Measurements from ENCODE around the gene NPHP1. TPM values are rescaled to one million over a fixed set of nuclear protein-coding genes. Genes with fewer than 3 reads are reported as not detected.
"Not testable (repeated sequence)": the region's sequence is repeated elsewhere in the genome, so short reads cannot be mapped to it uniquely, and the experiment has no call there.

NPHP1 gene
- total RNA-seq, 2 experiments from 2014 or later, result 1.6 to 1.9 TPM

DNA sequence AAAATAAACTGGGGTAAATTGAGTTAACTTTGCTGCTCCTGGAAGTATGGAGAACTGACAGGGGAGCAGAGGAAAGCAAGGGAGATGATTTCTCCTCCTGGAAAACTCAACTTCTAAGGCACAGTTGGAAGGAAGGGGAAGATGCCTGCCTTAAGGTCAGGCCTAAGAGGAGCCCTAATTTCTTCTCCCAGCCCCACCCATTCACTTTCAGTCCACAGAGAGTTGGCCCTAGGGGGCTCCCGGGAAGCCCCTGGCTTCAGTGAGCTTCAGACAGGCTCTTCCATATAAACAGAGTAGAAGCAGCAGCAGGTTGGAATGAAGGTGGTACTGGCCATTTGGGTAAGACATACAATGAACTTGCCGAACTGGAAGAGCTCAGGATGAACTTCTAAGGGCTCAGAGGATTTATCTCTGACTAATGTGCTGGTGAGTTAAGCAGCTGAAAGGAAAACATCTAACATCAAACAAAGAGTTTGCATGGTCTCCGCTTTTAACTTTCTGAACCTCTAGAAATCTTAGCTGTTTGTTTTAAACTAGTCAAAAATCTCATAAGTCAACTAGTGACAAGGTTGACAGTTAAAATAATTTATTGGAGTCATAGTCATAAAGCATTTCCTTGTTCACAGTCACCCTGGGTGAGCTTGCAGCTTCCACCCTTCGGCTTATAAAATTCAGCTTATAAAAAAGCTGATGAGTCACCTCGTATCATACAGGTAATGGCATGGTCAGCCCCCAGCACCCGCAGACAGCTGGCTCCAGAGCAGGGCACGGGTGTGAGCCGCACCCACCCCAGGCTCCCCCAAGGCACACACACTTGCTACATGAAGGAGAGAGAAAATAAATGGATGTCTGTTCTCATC is 99.0 kb downstream of the NPHP1 start:
- Mint-ChIP-seq H3K9me3 (peaks cover 7% of the 10 kb centered on the region), H3K36me3 (no peaks in the 10 kb centered on the region), H3K27ac (no peak overlapping the region), H3K4me3 (no peak overlapping the region), H3K4me1 (peaks cover 19% of the 10 kb centered on the region), H3K27me3 (peaks cover 75% of the 10 kb centered on the region)
- DNase-seq, result no peak

DNA sequence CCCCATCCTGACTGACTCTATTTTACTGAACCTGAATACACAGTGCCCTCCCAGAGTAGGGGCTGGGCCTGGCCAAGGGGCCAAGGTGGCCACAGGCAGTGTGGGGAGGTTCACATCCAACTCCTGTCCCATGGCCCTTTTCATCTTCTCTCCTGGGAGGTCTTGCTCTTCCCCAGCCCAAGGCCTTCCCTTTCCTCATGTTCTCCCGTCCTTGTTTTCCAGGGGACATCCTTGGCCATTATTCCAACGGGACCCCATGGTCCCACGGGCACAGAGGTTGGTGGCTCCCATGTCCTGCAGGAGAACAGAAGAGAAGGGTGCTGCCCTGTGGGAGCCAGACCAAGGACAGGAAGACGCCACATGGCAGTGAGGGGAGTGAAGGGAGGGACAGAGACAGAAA is 99.6 kb downstream of the NPHP1 start:
- Mint-ChIP-seq H3K4me1 (peaks cover 18% of the 10 kb centered on the region), H3K36me3 (no peaks in the 10 kb centered on the region), H3K27me3 (peaks cover 68% of the 10 kb centered on the region), H3K4me3 (no peak overlapping the region), H3K27ac (no peak overlapping the region), H3K9me3 (peaks cover 5% of the 10 kb centered on the region)
- no peak for DNase-seq

DNA sequence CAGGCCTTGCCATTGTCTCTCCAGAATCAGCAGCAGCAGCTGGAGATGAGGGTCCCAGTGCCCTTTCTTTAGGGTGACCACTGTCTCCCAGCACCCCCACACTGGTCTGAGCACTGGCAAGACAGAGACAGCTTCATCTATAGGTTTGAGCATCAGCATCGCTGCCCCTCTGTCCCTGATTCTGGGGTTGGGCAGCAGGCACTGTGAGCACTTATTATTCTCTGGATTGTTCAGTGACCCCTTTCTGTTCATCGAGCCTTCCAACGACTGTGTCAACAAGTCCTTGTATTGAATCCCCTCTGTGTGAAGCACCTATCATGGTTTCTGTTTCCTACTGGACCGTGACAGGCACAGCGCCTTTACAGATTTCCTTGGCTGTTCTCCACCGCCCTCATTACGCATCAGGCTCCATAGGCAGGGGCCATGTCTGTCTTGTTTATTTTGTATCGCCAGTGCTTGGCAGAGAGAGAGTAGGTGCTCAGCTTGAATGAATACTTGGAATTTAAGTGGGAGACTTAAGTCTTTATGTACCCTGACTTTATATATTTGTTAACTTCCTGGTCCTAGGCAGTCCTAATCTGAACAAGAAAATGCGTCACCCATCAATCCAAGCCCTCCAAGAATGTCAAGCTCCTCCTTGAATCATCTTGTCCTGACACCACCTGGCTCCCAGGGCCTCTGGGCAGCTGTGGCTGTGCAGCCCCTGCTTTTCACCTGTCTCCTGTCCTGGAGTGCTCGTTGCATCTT is 100.6 kb downstream of the NPHP1 start:
- DNase-seq, result no peak
- H3K36me3 Mint-ChIP-seq, result no peaks in the 10 kb centered on the region
- no peak overlapping the region for H3K27ac Mint-ChIP-seq
- no peak overlapping the region for H3K4me3 Mint-ChIP-seq
- H3K27me3 Mint-ChIP-seq, result peaks cover 61% of the 10 kb centered on the region
- peaks cover 9% of the 10 kb centered on the region for H3K4me1 Mint-ChIP-seq
- peaks cover 1% of the 10 kb centered on the region for H3K9me3 Mint-ChIP-seq

DNA sequence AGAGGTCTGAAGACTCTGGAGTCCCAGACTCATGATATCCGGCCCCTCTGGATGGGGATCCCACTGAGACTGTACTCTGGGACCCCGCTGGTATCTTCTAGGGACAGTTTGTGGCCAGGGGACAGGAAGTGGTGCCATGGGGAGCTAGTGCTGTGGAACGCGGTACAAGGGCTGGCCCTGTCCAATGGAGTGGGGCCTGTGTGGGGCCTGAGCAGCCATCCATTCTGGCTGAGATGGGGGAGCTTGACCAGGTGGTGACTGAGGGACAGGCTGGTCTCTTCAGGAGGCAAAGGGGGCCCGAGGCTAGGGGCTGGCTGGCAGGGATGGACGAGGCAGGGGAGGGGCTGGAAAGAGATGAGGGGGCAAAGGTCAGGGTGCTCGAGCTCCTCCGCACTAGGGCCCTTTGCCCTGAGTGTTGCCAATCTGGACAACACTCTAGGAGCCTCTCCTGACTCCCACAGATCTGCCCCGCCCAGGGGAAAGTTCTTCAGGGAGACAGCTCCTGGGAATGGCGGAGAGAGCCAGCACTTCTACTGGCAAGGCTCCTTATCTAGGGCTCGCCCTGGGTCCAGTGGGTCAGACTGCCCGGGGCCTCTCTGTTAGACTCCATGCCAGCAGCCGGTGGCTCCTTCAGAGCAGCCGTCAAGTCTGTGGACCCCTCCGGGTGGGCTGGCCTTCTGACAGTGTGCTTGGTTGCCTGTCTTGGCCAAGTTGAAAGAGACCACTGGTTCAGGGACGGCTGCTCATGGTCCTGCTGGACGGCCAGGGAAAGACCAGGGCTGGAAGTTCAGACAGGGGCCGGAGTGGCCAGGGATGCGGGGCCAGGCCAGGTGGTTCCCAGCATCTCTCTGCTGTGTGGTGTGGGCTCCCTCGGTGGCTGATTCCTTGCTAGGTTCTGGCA is 101.5 kb downstream of the NPHP1 start:
- Mint-ChIP-seq H3K27ac (no peak overlapping the region), H3K4me3 (no peak overlapping the region), H3K27me3 (peaks cover 52% of the 10 kb centered on the region), H3K36me3 (no peaks in the 10 kb centered on the region), H3K4me1 (peaks cover 8% of the 10 kb centered on the region), H3K9me3 (peaks cover 1% of the 10 kb centered on the region)
- DNase-seq, result no peak

DNA sequence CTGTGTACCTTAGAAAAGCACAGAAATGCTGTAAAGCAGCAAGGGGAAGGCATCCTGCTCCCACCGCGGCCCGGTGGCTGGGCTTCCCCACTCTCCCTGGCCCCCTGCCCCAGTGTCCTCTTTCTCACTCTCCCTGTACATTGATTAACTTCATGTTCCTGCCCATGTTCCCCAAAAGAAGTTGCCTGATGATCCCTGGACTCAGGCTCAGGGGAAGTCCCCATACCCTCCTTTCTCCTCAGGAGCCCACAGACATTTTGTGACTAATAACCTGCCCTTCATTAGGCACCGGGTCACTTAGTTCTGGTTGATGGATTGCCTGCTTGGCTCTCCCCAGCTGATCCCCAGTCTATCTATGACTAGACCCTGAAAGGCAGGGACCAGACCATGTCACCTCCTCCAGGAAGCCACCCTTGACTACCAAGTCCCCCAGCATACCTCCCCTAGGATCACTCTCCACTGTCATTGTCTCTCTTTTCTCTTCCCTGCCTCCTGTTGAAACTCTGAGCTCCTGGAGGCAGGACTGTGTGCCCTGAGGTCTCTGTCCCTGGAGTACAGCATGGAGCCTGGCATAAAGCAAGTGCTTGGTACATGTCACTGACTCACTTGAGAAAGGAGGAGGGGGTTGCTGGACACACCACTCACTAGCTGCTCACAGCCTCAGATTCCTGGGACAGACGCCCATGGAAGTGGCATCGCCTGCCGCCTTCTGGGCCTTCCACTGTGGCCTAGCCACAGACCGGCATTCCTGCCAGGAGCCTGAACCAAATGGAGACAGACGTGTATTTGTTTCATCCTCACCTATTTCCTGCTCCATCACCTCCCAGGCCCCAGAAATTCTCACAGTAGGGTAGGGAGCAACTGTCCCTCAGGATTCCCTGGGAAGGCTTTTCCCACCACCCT is 102.7 kb downstream of the NPHP1 start:
- Mint-ChIP-seq H3K36me3 (no peaks in the 10 kb centered on the region), H3K9me3 (no peaks in the 10 kb centered on the region), H3K4me3 (no peak overlapping the region), H3K27ac (no peak overlapping the region), H3K27me3 (peaks cover 45% of the 10 kb centered on the region), H3K4me1 (peaks cover 8% of the 10 kb centered on the region)
- no peak for DNase-seq

DNA sequence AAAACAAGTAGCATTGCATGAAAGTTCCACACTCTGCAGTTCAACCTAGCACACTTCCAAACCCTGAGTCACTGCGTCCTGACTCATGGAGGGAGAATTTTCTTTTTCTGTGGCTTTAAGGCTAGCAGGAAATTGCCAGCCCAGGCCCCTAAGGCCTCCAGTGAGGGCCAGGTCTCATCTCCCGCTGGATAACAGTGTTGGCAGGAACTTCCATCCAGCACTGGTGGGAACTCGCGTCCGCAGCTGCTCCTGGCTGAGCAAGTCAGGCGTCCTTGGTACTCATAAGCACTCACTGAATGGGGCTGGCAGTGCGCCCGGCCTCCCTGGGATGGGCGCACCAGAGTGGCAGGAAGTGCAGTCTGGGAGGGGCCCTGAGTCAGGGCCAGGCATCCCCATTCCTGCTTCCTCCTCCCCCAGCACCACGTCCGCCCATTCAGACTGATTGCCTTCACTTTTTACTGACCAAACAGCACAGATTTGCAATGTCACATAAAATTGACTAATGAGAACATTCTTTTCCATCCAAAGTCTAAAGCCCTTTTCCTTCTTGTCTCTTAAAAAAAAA is 103.5 kb downstream of the NPHP1 start:
- Mint-ChIP-seq H3K27ac (no peak overlapping the region), H3K27me3 (peaks cover 39% of the 10 kb centered on the region), H3K9me3 (no peaks in the 10 kb centered on the region), H3K36me3 (no peaks in the 10 kb centered on the region), H3K4me1 (peaks cover 8% of the 10 kb centered on the region), H3K4me3 (no peak overlapping the region)
- no peak for DNase-seq

DNA sequence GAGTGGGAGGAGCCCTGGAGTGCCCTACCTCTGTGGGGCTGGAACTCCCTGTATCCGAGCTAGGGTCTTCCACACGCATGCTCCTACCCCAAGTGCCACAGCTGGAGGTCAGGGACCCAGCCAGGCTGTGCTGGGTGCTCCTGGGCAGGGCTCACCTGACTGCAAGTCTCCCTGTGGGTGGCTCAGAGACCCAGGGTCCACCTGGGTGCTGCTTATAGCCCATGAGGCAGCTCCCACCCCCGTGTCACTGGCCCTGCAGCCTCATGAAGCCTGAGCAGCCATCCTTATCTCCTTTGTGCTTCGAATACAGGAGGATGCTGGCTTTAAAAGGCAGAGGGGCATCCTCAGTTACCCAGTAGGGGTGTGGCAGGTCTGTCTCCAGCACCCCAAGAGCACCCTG is 103.9 kb downstream of the NPHP1 start:
- H3K4me1 Mint-ChIP-seq, DNase-seq, H3K4me3 Mint-ChIP-seq, H3K36me3 Mint-ChIP-seq, H3K9me3 Mint-ChIP-seq, H3K27ac Mint-ChIP-seq: not testable (repeated sequence)
- H3K27me3 Mint-ChIP-seq, result peaks cover 40% of the 10 kb centered on the region

DNA sequence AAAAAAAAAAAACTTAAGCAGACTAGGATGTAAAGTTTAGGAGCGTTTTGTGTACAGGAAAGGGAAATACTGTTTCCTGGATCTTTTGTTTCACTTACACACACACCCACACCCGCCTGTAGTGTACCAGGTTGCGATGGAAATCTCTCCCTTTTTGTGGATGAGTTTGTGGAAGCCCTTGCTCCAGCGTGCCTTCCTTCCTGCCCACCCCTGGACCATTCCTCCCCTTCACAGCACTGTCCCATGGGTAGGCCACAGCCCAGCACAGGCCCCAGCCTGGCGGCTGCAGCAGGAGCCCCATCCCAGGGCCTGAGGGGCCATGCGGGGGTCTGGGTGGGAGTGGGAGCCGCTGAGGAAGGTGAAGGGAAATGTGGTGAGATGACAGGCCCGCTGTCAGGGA is 104.3 kb downstream of the NPHP1 start:
- no peak for DNase-seq
- peaks cover 36% of the 10 kb centered on the region for H3K27me3 Mint-ChIP-seq
- peaks cover 8% of the 10 kb centered on the region for H3K4me1 Mint-ChIP-seq
- no peaks in the 10 kb centered on the region for H3K36me3 Mint-ChIP-seq
- H3K4me3 Mint-ChIP-seq, result no peak overlapping the region
- no peaks in the 10 kb centered on the region for H3K9me3 Mint-ChIP-seq
- no peak overlapping the region for H3K27ac Mint-ChIP-seq

DNA sequence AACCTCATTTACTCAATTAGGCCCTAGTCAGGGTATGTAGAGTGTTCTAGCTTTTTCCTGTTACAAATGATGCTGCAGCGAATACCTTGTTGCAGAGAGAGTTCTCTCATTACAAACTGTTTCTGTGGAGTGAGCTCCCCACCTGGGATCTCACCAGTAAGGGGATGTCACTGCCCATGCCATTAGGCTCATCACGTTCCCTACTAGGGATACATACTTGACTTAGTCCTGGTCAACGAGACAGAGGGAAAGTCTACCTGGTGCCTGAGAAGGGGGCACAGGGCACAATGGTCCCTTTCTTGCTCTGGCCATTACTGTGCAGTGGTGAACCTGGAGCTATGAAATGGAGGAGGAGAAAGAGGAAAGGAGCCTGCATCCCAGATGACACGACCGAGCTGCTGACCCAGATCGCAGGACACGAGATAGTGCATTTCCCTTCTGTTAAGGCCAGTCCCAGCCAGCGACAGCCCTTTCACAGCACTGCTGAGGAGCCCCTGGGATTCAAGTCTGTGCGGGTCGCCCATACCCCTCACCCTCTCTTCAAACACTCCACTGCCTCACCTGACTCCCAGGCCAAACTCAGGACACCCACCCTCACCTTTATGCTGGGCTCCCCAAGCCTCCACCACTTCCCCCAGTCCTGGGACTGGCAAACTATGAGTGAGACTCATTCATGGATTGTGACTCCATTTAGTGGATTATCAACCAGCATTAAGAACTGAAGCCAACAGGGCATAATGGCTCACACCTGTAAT is 105.2 kb downstream of the NPHP1 start:
- no peaks in the 10 kb centered on the region for H3K9me3 Mint-ChIP-seq
- H3K27me3 Mint-ChIP-seq, result peaks cover 27% of the 10 kb centered on the region
- H3K27ac Mint-ChIP-seq, result no peak overlapping the region
- DNase-seq, result no peak
- H3K4me3 Mint-ChIP-seq, result no peak overlapping the region
- no peaks in the 10 kb centered on the region for H3K36me3 Mint-ChIP-seq
- peaks cover 8% of the 10 kb centered on the region for H3K4me1 Mint-ChIP-seq

DNA sequence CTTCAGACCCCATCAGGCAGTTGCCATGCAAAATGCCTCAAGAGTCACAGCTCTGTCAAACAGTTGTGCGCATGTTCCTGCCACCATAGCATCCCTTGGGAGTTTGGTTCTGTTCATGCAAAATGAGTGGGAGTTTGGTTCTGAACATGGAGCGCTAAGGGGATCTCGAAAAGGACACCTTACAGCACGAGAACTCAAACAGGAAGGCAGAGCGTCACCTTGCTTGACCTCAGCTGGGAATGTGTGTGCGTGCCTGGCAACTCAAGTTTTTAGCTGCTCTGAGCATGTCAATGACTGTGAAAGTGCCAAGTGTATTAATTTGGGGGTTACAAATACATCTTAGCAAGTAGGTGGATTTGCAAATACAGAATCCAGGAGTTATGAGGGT is 105.8 kb downstream of the NPHP1 start:
- Mint-ChIP-seq H3K4me3 (no peak overlapping the region), H3K27ac (no peak overlapping the region), H3K9me3 (no peaks in the 10 kb centered on the region), H3K27me3 (peaks cover 21% of the 10 kb centered on the region), H3K36me3 (no peaks in the 10 kb centered on the region), H3K4me1 (peaks cover 8% of the 10 kb centered on the region)
- DNase-seq, result no peak

DNA sequence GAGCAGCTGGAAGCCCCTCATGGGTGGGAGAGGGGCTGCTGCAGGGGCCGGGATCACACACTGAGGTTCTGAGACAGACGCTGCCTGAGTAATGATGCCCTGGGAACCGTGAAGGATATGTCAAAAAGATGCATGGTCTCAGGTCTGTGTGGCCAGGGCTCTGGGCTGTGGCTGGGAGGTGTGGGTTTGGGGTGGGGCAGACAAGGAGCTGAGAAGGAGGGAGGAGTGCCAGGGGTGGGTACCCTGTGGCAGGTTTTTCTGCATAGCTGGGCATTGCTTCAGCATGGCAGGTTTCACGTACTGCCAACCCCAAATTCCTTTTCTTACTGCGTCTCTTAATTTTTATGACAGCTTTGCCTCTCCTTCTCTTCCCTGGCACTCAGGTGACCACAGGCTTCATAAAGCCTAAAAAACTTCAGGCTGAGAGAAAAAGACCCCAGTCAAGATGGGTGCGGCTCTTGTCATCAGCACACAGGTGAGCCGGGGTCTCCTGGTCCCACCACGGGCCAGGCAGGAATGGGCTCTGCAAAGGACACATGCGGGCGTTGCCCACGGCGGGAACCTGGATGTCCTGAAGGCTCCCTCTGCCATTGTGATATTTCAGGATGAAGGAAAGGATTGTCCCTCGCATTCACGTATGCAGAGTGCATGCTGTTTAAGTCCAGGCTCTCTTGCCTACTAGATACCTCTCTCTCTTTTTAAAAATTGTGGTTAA is 107.2 kb downstream of the NPHP1 start:
- Mint-ChIP-seq H3K9me3 (no peaks in the 10 kb centered on the region), H3K4me3 (no peak overlapping the region), H3K27me3 (peaks cover 12% of the 10 kb centered on the region), H3K36me3 (no peaks in the 10 kb centered on the region), H3K27ac (no peak overlapping the region), H3K4me1 (peaks cover 8% of the 10 kb centered on the region)
- DNase-seq, result no peak

DNA sequence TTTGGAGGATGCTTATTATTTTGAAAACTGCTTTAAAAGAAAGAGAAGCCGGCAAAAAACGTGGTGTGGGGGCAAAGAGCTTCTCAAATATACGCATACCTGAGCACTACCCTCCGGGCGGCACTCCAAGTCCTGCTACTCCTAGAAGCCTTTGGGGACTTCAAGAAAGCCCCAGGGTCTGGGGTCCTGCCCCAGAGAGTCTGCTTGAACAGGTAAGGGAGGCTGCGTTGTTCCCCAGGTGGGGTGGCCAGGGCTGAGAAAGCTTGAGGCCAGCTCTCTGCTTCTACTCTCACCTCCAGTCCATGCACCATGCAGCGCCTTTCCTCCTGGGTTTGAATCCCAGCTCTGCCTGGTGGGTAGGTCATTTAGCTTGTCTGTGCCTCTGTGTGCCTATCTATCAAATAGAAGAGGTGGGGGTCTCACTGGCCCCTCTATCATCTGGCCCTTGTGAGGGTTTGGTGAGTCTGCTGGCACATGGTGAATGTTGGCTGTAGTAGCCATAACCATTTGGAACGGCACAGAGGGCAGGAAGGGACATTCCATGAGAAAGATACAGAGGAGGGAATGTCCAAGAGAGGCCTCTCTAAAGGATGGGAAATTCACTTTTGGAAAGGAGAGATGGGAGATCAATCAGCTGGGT is 108.7 kb downstream of the NPHP1 start:
- peaks cover 2% of the 10 kb centered on the region for H3K4me1 Mint-ChIP-seq
- DNase-seq, result no peak

More for the DNA sequence above, 108.7 kb downstream of the NPHP1 start:
- H3K27ac Mint-ChIP-seq, result no peak overlapping the region
- no peak overlapping the region for H3K4me3 Mint-ChIP-seq
- peaks cover 10% of the 10 kb centered on the region for H3K27me3 Mint-ChIP-seq
- no peaks in the 10 kb centered on the region for H3K36me3 Mint-ChIP-seq
- no peaks in the 10 kb centered on the region for H3K9me3 Mint-ChIP-seq

Measured in activated naive CD8-positive, alpha-beta T cell treated with anti-CD3 and anti-CD28 coated beads for 36 hours (primary cell).